KMS-11 (cell line): Measurements from ENCODE around the gene KNOP1.

Source experiments
- H2AFZ ChIP-seq: fragments of 200-600 bp; sonication (generic); 2 replicates; pipeline ENCODE4 v1.6.1; 2016; ENCODE audit warnings: antibody characterized with exemption, mixed run types, low read depth
- H3K27ac ChIP-seq: fragments of 200-600 bp; sonication (generic); 2 replicates; pipeline ENCODE4 v1.6.1; 2016; ENCODE audit warnings: mild to moderate bottlenecking, mixed run types
- H3K27me3 ChIP-seq: fragments of 200-600 bp; sonication (generic); 2 replicates; pipeline ENCODE4 v1.6.1; 2017; ENCODE audit warnings: mild to moderate bottlenecking, low read depth, mixed run types, moderate library complexity; ENCODE audit not compliant: insufficient read depth
- H3K36me3 ChIP-seq: fragments of 200-600 bp; sonication (generic); 2 replicates; pipeline ENCODE4 v1.6.1; 2017; ENCODE audit warnings: mild to moderate bottlenecking, mixed run types; ENCODE audit not compliant: insufficient read depth
- H3K4me1 ChIP-seq: fragments of 200-600 bp; sonication (generic); 2 replicates; pipeline ENCODE4 v1.6.1; 2016; ENCODE audit warnings: mild to moderate bottlenecking, low read depth, mixed run types; ENCODE audit not compliant: poor library complexity, severe bottlenecking
- H3K4me2 ChIP-seq: fragments of 200-600 bp; sonication (generic); 2 replicates; pipeline ENCODE4 v1.7.0; 2016; ENCODE audit warnings: mild to moderate bottlenecking, mixed run types
- H3K4me3 ChIP-seq: fragments of 200-600 bp; sonication (generic); IDR thresholded peaks from 2 replicates; pipeline ENCODE4 v1.6.1; 2017; ENCODE audit warnings: low read depth, low read length, mixed read lengths; ENCODE audit not compliant: insufficient read depth
- H3K79me2 ChIP-seq: fragments of 200-600 bp; sonication (generic); 2 replicates; pipeline ENCODE4 v1.6.1; 2016; ENCODE audit warnings: low read depth, mixed run types; ENCODE audit not compliant: insufficient read depth
- H3K9ac ChIP-seq: fragments of 200-600 bp; sonication (generic); 2 replicates; pipeline ENCODE4 v1.6.1; 2016; ENCODE audit warnings: mild to moderate bottlenecking, mixed run types
- H4K20me1 ChIP-seq: fragments of 200-600 bp; sonication (generic); 2 replicates; pipeline ENCODE4 v1.6.1; 2016; ENCODE audit warnings: mild to moderate bottlenecking, mixed run types; ENCODE audit not compliant: insufficient read depth
- TF ChIP-seq, protein P1 (sequence below): fragments of 200-600 bp; sonication (generic); conservative IDR thresholded peaks from 2 replicates; pipeline ENCODE4 v1.6.1; 2017; ENCODE audit warnings: low read depth, mild to moderate bottlenecking, antibody characterized with exemption, low read length, moderate library complexity, mixed read lengths

The KNOP1 gene

DNA sequence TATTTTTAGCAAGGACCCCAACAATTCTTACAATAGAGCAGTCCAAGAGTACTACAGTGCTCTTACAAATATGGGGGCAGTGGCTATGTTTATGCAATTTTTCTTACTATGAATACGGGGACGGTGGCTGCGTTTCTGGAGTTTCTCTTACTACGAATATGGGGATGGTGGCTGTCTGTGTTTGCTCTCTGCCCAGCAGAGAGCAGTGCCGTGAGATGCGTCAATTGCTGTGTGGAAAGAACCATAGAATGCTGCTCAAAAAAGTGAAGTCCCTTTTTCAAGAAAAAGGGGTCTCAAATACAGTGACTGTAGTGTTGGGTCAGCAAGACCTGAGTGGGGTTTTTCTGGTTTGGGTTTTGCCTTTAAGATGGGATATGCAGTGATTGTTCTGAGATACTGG lies 53.9 kb downstream of the KNOP1 start:
- Histone ChIP-seq H3K27ac (no peak overlapping the region), H3K79me2 (no peaks in the 10 kb centered on the region), H3K4me3 (no peak overlapping the region), H2AFZ (no peak overlapping the region), H3K36me3 (no peaks in the 10 kb centered on the region), H3K4me2 (no peak overlapping the region), H3K4me1 (no peaks in the 10 kb centered on the region), H4K20me1 (no peaks in the 10 kb centered on the region), H3K9ac (no peak overlapping the region), H3K27me3 (no peaks in the 10 kb centered on the region)
- TF ChIP-seq, protein P1, sequence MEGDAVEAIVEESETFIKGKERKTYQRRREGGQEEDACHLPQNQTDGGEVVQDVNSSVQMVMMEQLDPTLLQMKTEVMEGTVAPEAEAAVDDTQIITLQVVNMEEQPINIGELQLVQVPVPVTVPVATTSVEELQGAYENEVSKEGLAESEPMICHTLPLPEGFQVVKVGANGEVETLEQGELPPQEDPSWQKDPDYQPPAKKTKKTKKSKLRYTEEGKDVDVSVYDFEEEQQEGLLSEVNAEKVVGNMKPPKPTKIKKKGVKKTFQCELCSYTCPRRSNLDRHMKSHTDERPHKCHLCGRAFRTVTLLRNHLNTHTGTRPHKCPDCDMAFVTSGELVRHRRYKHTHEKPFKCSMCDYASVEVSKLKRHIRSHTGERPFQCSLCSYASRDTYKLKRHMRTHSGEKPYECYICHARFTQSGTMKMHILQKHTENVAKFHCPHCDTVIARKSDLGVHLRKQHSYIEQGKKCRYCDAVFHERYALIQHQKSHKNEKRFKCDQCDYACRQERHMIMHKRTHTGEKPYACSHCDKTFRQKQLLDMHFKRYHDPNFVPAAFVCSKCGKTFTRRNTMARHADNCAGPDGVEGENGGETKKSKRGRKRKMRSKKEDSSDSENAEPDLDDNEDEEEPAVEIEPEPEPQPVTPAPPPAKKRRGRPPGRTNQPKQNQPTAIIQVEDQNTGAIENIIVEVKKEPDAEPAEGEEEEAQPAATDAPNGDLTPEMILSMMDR: no peak

- no peak overlapping the region for H3K4me3 ChIP-seq
- H3K27ac ChIP-seq: no peak overlapping the region
- H3K4me1 ChIP-seq: no peaks in the 10 kb centered on the region
- no peaks in the 10 kb centered on the region for H3K27me3 ChIP-seq
- no peaks in the 10 kb centered on the region for H3K36me3 ChIP-seq
- H3K9ac ChIP-seq: no peak overlapping the region
- H4K20me1 ChIP-seq: no peaks in the 10 kb centered on the region
- H2AFZ ChIP-seq: no peak overlapping the region
- TF ChIP-seq, protein P1: no peak
- no peaks in the 10 kb centered on the region for H3K79me2 ChIP-seq
- no peak overlapping the region for H3K4me2 ChIP-seq
Measured at GRCh38 chr16:19662351-19662750, 55.7 kb downstream of the KNOP1 start.

GRCh38 chr16:19660432-19660831 lies 57.6 kb downstream of the KNOP1 start:
- Histone ChIP-seq H3K27ac (no peak overlapping the region), H3K36me3 (no peaks in the 10 kb centered on the region), H2AFZ (no peak overlapping the region), H3K79me2 (no peaks in the 10 kb centered on the region), H3K9ac (no peak overlapping the region), H4K20me1 (no peaks in the 10 kb centered on the region), H3K27me3 (no peaks in the 10 kb centered on the region), H3K4me3 (no peak overlapping the region), H3K4me1 (no peaks in the 10 kb centered on the region), H3K4me2 (no peak overlapping the region)
- TF ChIP-seq, protein P1: no peak

GRCh38 chr16:19659554-19659953 lies 58.5 kb downstream of the KNOP1 start:
- H3K4me3 ChIP-seq: no peak overlapping the region
- H3K79me2 ChIP-seq: no peaks in the 10 kb centered on the region
- TF ChIP-seq, protein P1: no peak
- H3K27ac ChIP-seq: no peak overlapping the region
- H3K9ac ChIP-seq: no peak overlapping the region
- no peaks in the 10 kb centered on the region for H3K36me3 ChIP-seq
- no peaks in the 10 kb centered on the region for H3K27me3 ChIP-seq
- no peaks in the 10 kb centered on the region for H3K4me1 ChIP-seq
- H4K20me1 ChIP-seq: no peaks in the 10 kb centered on the region
- H3K4me2 ChIP-seq: no peak overlapping the region
- no peak overlapping the region for H2AFZ ChIP-seq

- H4K20me1 ChIP-seq: no peaks in the 10 kb centered on the region
- H3K4me1 ChIP-seq: no peaks in the 10 kb centered on the region
- H2AFZ ChIP-seq: no peak overlapping the region
- H3K27me3 ChIP-seq: no peaks in the 10 kb centered on the region
- H3K4me2 ChIP-seq: no peak overlapping the region
- H3K27ac ChIP-seq: no peak overlapping the region
- H3K79me2 ChIP-seq: no peaks in the 10 kb centered on the region
- H3K36me3 ChIP-seq: no peaks in the 10 kb centered on the region
- TF ChIP-seq, protein P1: no peak
- no peak overlapping the region for H3K4me3 ChIP-seq
- no peak overlapping the region for H3K9ac ChIP-seq
Measured at GRCh38 chr16:19657831-19658230, 60.2 kb downstream of the KNOP1 start.
